Ramos (cell line): Measurements from ENCODE around the gene MAPK7.
"Not testable (repeated sequence)": the region's sequence is repeated elsewhere in the genome, so short reads cannot be mapped to it uniquely, and the experiment has no call there.

ENCODE experiments used
- in situ Hi-C: fragments of 300-500 bp; cut with MboI; formaldehyde crosslinking; loops from one replicate; pipeline ENCODE4 v1.14.3; 2022; ENCODE audit warnings: low sequenced_read_pairs; ENCODE audit not compliant: unreplicated experiment

The MAPK7 gene

GRCh38 chr17:19342611-19343255 lies 35.6 kb upstream of the MAPK7 start:
- in situ Hi-C loops: no loop called here

GRCh38 chr17:19343256-19343630 lies 35.1 kb upstream of the MAPK7 start:
- in situ Hi-C loops: no loop called here

- in situ Hi-C loops: no loop called here
Observed at GRCh38 chr17:19343671-19344151, 34.6 kb upstream of the MAPK7 start.

- in situ Hi-C loops: no loop called here
Observed at GRCh38 chr17:19344311-19345066, 33.8 kb upstream of the MAPK7 start.

GRCh38 chr17:19345067-19345460 lies 33.2 kb upstream of the MAPK7 start:
- in situ Hi-C loops: no loop called here

GRCh38 chr17:19345486-19346350 lies 32.6 kb upstream of the MAPK7 start:
- in situ Hi-C loops: no loop called here

GRCh38 chr17:19346351-19347255 lies 31.7 kb upstream of the MAPK7 start:
- in situ Hi-C loops: no loop called here

GRCh38 chr17:19347323-19348080 lies 30.8 kb upstream of the MAPK7 start:
- in situ Hi-C loops: no loop called here

GRCh38 chr17:19348081-19348650 lies 30.1 kb upstream of the MAPK7 start:
- in situ Hi-C loops: no loop called here

- in situ Hi-C loops: no loop called here
Observed at GRCh38 chr17:19348806-19349205, 29.5 kb upstream of the MAPK7 start.

GRCh38 chr17:19353401-19353800 lies 24.9 kb upstream of the MAPK7 start:
- in situ Hi-C loops: not testable (repeated sequence)

- in situ Hi-C loops: no loop called here
Observed at GRCh38 chr17:19354748-19355147, 23.6 kb upstream of the MAPK7 start.

GRCh38 chr17:19357351-19357750 lies 20.9 kb upstream of the MAPK7 start:
- in situ Hi-C loops: no loop called here

- in situ Hi-C loops: no loop called here
Observed at GRCh38 chr17:19357761-19358160, 20.5 kb upstream of the MAPK7 start.

GRCh38 chr17:19359151-19359550 lies 19.1 kb upstream of the MAPK7 start:
- in situ Hi-C loops: no loop called here

GRCh38 chr17:19359856-19360255 lies 18.4 kb upstream of the MAPK7 start:
- in situ Hi-C loops: loop anchor here (10.0 kb wide), 2 partner anchors 95 to 405 kb away; no protein-coding TSS in a partner anchor

- in situ Hi-C loops: loop anchor here (10.0 kb wide), 2 partner anchors 94 to 404 kb away; no protein-coding TSS in a partner anchor
Observed at GRCh38 chr17:19360772-19361171, 17.5 kb upstream of the MAPK7 start.

- in situ Hi-C loops: loop anchor here (10.0 kb wide), 2 partner anchors 93 to 403 kb away; no protein-coding TSS in a partner anchor
Observed at GRCh38 chr17:19361326-19361725, 17.0 kb upstream of the MAPK7 start.

- in situ Hi-C loops: loop anchor here (10.0 kb wide), 2 partner anchors 93 to 403 kb away; no protein-coding TSS in a partner anchor
Observed at GRCh38 chr17:19361944-19362276, 16.4 kb upstream of the MAPK7 start.
